Type B pancreatic cell (in vitro differentiated cells): ENCODE results near the gene ZNF460. TPM values are rescaled to one million over a fixed set of nuclear protein-coding genes. Genes with fewer than 3 reads are reported as not detected.

Experiments used
- DNase-seq: peaks from one replicate; pipeline ENCODE4 v3.0.0; 2021; ENCODE audit warnings: mixed read lengths; ENCODE audit not compliant: unreplicated experiment; ENCODE audit errors: extremely low spot score
- H3K27ac Mint-ChIP-seq: 2 replicates; pipeline ENCODE4 v1.8.0; 2021; ENCODE audit warnings: mild to moderate bottlenecking, mixed read lengths
- H3K27me3 Mint-ChIP-seq: 2 replicates; pipeline ENCODE4 v1.8.0; 2021; ENCODE audit warnings: mixed read lengths
- H3K36me3 Mint-ChIP-seq: 2 replicates; pipeline ENCODE4 v1.8.0; 2021; ENCODE audit warnings: mixed read lengths
- H3K4me1 Mint-ChIP-seq: one replicate; pipeline ENCODE4 v1.8.0; 2021; ENCODE audit warnings: mixed read lengths; ENCODE audit not compliant: unreplicated experiment
- H3K4me3 Mint-ChIP-seq: 2 replicates; pipeline ENCODE4 v1.8.0; 2021; ENCODE audit warnings: mild to moderate bottlenecking, mixed read lengths
- H3K9me3 Mint-ChIP-seq: 2 replicates; pipeline ENCODE4 v1.8.0; 2021; ENCODE audit warnings: mixed read lengths
- total RNA-seq: library from RNA; stranded (reverse); gene quantifications from 2 replicates; pipeline ENCODE4 v1.2.1, GENCODE V29; 2021; ENCODE audit warnings: low replicate concordance
- TF ChIP-seq, protein P1 (sequence below): fragments of 200-600 bp; sonication (generic); conservative IDR thresholded peaks from 2 replicates; pipeline ENCODE4 v1.5.0; 2021; ENCODE audit warnings: antibody characterized with exemption, mild to moderate bottlenecking

The ZNF460 gene
- total RNA-seq, 1 donor from 2014 or later, result 58.4 TPM

DNA sequence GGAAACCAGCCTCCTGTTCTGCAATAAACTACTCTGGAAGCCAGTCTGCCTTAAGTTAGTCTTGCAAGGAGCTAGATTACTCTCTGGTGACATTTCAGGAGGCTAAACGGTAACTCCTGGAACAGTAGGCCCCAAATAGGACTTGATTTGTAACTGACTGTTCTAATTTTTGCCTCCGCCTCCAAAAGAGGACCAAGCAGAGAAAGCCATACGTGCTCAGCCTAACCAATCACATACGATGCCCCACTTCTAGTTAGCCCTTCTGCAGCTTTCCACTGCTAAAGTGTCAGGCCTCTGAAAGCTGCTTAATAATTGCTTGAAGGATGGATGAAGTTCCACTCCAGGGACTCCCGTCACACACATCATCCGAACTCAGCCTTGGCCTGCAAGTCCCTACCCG is 39.1 kb upstream of the ZNF460 start:
- TF ChIP-seq, protein P1, sequence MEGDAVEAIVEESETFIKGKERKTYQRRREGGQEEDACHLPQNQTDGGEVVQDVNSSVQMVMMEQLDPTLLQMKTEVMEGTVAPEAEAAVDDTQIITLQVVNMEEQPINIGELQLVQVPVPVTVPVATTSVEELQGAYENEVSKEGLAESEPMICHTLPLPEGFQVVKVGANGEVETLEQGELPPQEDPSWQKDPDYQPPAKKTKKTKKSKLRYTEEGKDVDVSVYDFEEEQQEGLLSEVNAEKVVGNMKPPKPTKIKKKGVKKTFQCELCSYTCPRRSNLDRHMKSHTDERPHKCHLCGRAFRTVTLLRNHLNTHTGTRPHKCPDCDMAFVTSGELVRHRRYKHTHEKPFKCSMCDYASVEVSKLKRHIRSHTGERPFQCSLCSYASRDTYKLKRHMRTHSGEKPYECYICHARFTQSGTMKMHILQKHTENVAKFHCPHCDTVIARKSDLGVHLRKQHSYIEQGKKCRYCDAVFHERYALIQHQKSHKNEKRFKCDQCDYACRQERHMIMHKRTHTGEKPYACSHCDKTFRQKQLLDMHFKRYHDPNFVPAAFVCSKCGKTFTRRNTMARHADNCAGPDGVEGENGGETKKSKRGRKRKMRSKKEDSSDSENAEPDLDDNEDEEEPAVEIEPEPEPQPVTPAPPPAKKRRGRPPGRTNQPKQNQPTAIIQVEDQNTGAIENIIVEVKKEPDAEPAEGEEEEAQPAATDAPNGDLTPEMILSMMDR, result no peak
- peaks cover 25% of the 10 kb centered on the region for H3K4me1 Mint-ChIP-seq
- H3K4me3 Mint-ChIP-seq, result peak overlapping the region; percentile 96
- no peaks in the 10 kb centered on the region for H3K9me3 Mint-ChIP-seq
- H3K27me3 Mint-ChIP-seq, result no peaks in the 10 kb centered on the region
- peak overlapping the region; percentile 98 for H3K27ac Mint-ChIP-seq
- no peak for DNase-seq
- peaks cover 11% of the 10 kb centered on the region for H3K36me3 Mint-ChIP-seq

DNA sequence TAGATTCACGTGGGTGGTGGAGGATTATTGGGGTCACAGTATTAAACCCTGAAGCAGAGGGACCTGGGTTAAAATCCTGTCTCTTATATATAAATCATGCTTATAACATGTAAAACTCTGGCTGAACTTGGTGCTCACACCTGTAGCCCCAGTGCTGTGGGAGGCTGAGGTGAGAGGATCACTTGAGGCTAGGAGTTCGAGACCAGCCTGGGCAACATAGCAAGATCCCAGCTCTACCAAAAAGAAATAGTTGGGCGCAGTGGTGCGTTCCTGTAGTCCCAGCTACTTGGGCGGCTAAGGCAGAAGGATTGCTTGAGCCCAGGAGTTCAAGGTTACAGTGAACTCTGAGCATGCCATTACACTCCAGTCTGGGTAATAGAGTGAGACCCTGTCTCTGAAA is 37.5 kb upstream of the ZNF460 start:
- H3K27me3 Mint-ChIP-seq, result no peaks in the 10 kb centered on the region
- no peaks in the 10 kb centered on the region for H3K9me3 Mint-ChIP-seq
- TF ChIP-seq, protein P1, result no peak
- peaks cover 25% of the 10 kb centered on the region for H3K4me1 Mint-ChIP-seq
- DNase-seq, result peak; percentile 27
- H3K36me3 Mint-ChIP-seq, result peaks cover 11% of the 10 kb centered on the region
- H3K4me3 Mint-ChIP-seq, result peak overlapping the region; percentile 69
- peak overlapping the region; percentile 62 for H3K27ac Mint-ChIP-seq

DNA sequence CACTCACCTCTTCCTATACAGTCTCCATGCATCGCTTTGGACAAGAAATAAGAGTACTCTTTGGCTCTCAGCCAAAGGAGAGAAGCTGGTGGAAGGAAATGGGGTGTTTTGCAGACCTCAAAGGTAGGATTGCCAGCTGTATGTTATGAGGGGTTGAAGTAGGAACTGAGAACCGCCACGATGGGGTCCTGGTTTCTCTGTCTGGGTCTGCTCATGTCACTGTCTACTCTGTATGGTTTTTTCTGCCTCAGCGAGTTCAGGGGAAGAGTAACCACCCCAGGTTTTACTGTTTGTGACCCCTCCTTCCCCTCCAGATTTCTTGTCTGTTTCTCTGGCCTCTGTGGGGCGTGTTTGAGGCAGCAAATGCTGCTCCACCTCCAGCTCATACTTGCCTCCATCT is 35.8 kb upstream of the ZNF460 start:
- DNase-seq, result peak; percentile 16
- H3K4me3 Mint-ChIP-seq, result peak overlapping the region; percentile 39
- H3K36me3 Mint-ChIP-seq, result peaks cover 11% of the 10 kb centered on the region
- TF ChIP-seq, protein P1, result no peak
- no peaks in the 10 kb centered on the region for H3K9me3 Mint-ChIP-seq
- H3K27ac Mint-ChIP-seq, result no peak overlapping the region
- H3K4me1 Mint-ChIP-seq, result peaks cover 25% of the 10 kb centered on the region
- no peaks in the 10 kb centered on the region for H3K27me3 Mint-ChIP-seq

DNA sequence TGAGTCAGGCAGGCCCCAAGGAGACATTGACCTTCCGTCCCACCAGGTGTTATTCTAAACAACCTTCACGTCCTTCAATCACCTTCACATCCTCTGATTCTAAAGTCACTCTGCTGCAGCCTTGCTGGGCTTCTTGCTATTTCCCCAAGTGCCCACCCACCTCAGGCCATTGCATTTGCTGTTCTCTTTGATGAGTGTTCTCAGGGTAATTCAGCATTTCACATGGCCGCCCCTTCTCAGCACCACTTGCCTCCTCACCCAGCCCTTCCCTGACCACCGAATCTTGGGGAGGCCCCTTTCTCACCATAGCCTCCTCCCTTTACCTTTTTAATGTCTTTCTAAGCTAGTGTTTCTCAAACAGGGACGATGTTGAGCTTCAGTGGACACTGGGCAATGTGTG is 35.2 kb upstream of the ZNF460 start:
- TF ChIP-seq, protein P1, result no peak
- Mint-ChIP-seq H3K27me3 (no peaks in the 10 kb centered on the region), H3K36me3 (peaks cover 11% of the 10 kb centered on the region), H3K27ac (no peak overlapping the region), H3K4me3 (no peak overlapping the region), H3K9me3 (no peaks in the 10 kb centered on the region), H3K4me1 (peaks cover 23% of the 10 kb centered on the region)
- no peak for DNase-seq

DNA sequence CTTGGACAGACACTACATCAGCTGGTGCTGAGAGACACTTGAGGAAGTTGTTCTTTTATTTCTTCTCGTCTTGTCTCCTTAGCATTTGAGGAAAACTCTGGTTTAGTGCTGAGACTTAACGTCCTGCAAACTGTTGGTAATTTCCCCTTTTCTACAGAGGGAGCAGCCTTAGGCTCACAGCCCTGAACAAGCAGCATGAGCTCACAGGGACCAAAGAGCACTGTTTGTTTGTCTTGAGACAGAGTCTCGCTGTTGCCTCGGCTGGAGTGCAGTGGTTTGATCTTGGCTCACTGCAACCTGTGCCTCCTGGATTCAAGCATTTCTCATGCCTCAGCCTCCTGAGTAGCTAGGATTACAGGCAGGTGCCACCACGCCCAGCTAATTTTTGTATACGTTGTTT is 34.3 kb upstream of the ZNF460 start:
- Mint-ChIP-seq H3K4me1 (peaks cover 18% of the 10 kb centered on the region), H3K27ac (no peak overlapping the region), H3K9me3 (no peaks in the 10 kb centered on the region), H3K4me3 (no peak overlapping the region), H3K27me3 (no peaks in the 10 kb centered on the region), H3K36me3 (peaks cover 18% of the 10 kb centered on the region)
- TF ChIP-seq, protein P1, result no peak
- no peak for DNase-seq

DNA sequence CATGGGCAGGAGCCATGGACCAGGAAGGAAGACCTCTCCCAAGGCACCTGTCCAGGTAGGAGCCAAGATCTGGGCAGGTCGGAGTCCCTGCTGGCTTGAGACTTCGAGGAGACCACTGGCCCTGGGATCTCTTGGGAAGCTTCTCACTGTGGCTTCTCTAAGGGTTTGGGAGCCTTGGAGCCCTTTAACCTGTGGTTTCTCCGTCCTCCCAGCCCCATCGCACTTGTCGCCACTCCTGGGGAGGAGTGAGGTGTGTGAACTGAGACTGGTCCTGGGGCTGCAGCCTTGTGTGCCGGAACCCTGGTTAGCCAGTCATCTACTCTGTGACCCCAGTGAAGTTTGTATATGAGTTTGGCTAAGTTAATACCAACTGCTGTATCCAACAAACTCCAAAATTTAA is 31.6 kb upstream of the ZNF460 start:
- Mint-ChIP-seq H3K9me3 (no peaks in the 10 kb centered on the region), H3K27me3 (no peaks in the 10 kb centered on the region), H3K4me1 (no peaks in the 10 kb centered on the region), H3K27ac (no peak overlapping the region), H3K36me3 (peaks cover 15% of the 10 kb centered on the region), H3K4me3 (no peak overlapping the region)
- TF ChIP-seq, protein P1, result no peak
- DNase-seq, result no peak
